OCI-M2 (cell line): ENCODE data around the gene COQ8A.

Experiments
- DNase-seq: peaks from one replicate; lab custom pipeline; 2025; ENCODE audit not compliant: unreplicated experiment; lab: John Stamatoyannopoulos, UW

The COQ8A gene

DNA sequence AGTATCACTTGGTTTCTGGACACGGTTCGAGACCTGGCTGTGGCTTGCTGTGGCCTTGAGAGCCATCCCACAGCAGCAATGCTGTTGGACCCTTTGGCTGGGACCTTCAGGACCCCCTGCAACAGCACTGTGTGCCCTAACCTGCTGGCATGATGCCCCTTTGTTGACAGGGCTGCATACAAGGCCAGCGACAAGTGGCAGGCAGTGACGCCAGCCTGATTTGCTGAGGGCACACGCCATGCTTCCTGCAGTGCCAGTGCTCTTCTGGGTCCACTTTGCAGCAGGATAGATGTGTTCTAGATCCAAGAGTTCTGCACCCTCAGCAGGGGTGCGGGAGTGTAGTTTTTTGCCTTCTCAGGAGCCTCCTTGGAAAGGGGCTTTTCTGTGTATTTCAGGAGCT, 32.8 kb downstream of the COQ8A start:
- no peak for DNase-seq

- no peak for DNase-seq
Observed at GRCh38 chr1:226973371-226973897, 33.3 kb downstream of the COQ8A start.

GRCh38 chr1:226973898-226974543, 33.9 kb downstream of the COQ8A start:
- no peak for DNase-seq

- no peak for DNase-seq
Observed at GRCh38 chr1:226974544-226975258, 34.6 kb downstream of the COQ8A start.

GRCh38 chr1:226975259-226976250, 35.5 kb downstream of the COQ8A start:
- DNase-seq: no peak

- DNase-seq: no peak
Observed at GRCh38 chr1:226976276-226976977, 36.3 kb downstream of the COQ8A start.

- no peak for DNase-seq
Observed at GRCh38 chr1:226976978-226977642, 37.0 kb downstream of the COQ8A start.

DNA sequence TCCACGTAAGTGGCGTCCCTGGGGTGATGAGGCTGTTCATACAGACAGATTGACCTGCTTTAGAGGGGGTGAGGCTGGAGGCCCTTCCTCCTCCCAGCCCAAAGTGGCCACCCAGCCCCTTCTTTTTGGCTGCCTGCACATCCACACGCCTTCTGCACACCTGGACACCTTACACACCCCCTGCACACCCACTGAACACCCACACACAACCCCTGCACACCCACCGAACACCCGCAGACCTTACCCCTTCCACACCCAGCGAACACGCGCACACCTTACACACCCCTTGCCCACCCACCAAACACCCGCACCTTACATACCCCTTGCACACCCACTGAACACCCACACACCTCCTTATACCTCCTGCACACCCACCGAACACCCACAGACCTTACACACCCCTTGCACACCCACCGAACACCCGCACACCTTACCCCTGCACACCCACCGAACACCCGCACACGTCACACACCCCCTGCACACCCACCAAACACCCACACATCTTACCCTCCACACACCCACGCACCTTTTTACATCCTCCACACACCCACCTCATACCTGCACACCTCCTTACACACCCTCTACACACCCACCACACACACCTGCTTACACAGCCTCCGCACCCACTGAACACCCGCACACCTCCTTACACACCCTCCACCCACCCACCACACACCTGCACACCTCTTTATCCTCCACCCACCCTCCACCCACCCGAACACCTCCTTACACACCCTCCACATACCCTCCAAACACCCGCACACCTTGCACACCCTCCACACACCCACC, 37.7 kb downstream of the COQ8A start:
- no peak for DNase-seq

DNA sequence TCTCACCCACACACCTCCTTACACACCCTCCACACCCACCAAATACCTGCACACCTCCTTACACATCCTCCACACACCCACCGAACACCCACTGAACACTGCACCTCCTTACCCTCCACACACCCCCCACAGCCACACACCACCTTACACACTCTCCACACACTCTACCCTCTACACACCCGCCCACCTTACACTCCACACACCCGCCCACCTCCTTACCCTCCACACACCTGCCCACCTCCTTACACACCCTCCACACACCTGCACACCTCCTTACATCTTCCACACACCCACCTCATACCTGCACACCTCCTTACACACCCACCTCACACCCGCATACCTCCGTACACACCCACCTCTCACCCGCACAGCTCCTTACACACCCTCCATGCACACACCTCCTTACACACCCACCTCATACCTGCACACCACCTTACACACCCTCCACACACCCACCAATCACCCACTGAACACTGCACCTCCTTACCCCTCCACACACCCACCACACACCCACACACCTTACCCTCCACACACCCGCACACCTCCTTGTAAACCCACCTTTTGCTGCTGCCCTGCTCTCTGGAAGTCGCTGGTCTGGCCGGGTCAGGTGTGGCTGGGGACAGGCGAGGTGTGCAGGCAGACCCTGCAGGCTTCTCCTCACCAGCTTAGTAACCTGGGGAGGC, 38.5 kb downstream of the COQ8A start:
- no peak for DNase-seq

DNA sequence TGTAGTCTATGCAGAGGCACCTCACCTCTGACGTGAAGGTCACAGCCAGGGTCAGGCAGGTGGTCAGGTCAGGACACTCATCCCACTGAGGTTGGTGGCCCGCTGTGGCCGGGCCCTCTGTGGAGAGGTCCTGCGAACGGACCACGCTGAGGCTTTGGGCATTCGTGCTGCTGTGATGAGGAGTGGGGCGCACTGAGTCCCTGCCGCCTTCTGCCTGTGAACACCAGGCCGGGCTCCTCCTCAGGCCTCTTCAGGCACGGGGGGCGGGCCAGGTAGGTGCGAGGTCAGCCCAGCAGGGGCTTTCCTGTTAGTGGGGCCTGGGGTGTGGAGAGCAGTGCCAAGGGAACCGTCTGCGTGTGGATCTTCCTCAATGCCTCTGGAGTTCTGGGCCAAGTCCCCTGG, 39.0 kb downstream of the COQ8A start:
- DNase-seq: no peak

DNA sequence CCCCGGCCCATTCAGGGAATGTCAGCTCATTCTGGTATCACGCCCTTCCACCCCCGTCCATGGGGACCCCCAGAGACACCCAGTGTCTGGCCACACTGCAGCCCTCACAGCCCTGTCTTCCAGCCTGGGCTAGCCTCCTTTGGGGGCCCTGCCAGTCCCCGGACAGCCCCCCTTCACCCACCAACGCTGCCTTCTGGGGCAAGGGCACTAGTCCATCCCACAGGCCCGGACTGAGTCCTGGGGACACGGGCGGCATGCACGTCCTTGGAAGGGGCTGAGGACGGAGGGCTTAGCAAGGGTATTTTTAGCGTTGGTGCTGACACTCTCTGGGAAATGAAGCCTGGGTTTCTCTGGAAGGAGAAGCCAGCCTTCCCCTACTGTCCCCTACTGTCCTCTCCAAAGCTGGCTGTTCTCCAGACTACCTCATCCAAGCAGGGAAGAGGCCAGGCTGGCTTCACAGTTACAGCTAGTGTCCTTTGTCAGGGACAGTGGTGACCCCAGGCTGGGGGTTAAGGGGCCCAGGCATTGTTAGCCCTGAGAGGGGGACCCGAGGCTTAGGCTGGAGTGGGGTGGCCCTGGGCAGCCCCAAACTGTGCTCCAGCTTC, 39.5 kb downstream of the COQ8A start:
- no peak for DNase-seq

- DNase-seq: no peak
Observed at GRCh38 chr1:226980122-226980560, 40.0 kb downstream of the COQ8A start.

- DNase-seq: no peak
Observed at GRCh38 chr1:226980565-226981385, 40.7 kb downstream of the COQ8A start.

DNA sequence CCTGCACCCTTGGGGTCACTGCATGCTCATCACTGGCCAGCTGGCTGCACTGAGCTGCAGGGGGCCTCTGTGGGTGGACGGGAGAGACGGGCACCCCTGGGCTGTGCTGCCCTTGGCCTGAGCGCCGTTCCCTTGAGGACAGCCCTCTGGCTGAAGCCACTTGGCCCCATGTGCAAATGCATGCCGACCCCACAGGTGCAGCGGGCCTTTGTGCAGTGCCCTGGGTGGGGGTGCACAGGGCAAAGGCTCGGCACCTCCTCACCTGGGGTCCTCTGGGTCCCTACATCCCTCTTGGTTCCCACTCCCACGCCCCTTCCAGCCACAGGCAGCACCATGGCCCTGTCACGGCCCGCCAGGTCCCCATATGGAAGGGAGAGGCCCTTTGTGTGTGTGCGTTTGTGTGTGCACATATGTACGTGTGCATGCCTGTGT, 41.3 kb downstream of the COQ8A start:
- no peak for DNase-seq

- no peak for DNase-seq
Observed at GRCh38 chr1:226981838-226982237, 41.7 kb downstream of the COQ8A start.

GRCh38 chr1:226982451-226983177, 42.5 kb downstream of the COQ8A start:
- no peak for DNase-seq
